MM.1S (cell line): ENCODE results near the gene NUP155.

ENCODE experiments used
- CTCF ChIP-seq: fragments of 300-600 bp; sonication (generic); IDR thresholded peaks from 2 replicates; pipeline ENCODE4 v1.5.1; 2016; ENCODE audit warnings: antibody characterized with exemption, low read length, mixed read lengths
- EZH2phosphoT487 ChIP-seq: fragments of 300-600 bp; sonication (generic); IDR thresholded peaks from 2 replicates; pipeline ENCODE4 v1.6.1; 2018; ENCODE audit warnings: antibody characterized with exemption, low read length

- no peak for TF ChIP-seq CTCF
- no peak for TF ChIP-seq EZH2phosphoT487
Observed at GRCh38 chr5:37272511-37272910, 98.4 kb downstream of the NUP155 start.
